LHCN-M2 (cell line): Measurements from ENCODE around the gene SLC30A3. TPM values are rescaled to one million over a fixed set of nuclear protein-coding genes. Genes with fewer than 3 reads are reported as not detected.
A peak's percentile ranks its signal among the peaks of the same experiment; 100 is the strongest.

Experiments used
- DNase-seq: peaks from one replicate; pipeline ENCODE4 v3.0.0-alpha.2; 2012; ENCODE audit warnings: low read depth
- total RNA-seq: library from RNA; depleted of rRNA; stranded (reverse); fragments of >200 nt; gene quantifications from 2 replicates; pipeline ENCODE4 v1.2.3, GENCODE V29; 2014

The SLC30A3 gene
- total RNA-seq, 1 experiment from 2014 or later, result 0.63 TPM

GRCh38 chr2:27261241-27261925 lies 1.5 kb downstream of the SLC30A3 start:
- DNase-seq, result no peak

GRCh38 chr2:27258051-27258450 lies 4.8 kb downstream of the SLC30A3 start:
- DNase-seq, result no peak

DNA sequence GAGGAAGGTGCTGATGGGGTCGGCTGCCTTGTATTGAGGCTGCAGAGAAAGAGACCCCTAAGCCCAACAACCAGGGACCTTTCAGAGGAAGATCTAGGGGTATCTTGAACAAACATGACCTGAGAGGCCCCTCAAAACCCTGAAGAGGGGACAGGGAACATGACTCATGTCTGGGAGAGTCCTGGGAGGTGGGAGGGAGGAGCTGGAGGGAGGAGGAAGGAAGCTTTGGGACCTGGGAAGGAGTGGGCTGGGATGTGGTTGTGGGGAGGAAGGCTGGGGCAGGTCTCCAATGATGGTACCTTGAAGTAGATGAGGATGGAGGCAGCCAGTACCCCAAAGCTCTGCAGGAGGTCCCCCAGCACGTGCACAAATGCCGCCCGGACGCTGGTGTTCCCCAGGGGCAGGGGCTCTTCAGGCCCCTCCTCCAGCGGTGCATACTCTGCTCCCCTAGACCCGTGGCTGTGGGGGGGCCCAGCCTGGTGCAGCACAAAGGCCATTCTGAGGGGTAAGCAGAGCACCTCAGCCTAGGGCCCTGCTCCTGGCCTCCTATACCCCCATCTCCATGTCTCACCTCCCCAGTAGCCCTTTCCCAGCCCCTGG lies 5.9 kb downstream of the SLC30A3 start:
- DNase-seq, result no peak

GRCh38 chr2:27255660-27256059 lies 7.2 kb downstream of the SLC30A3 start:
- peak; percentile 68 for DNase-seq

GRCh38 chr2:27255187-27255586 lies 7.7 kb downstream of the SLC30A3 start:
- no peak for DNase-seq

GRCh38 chr2:27251766-27252165 lies 11.1 kb downstream of the SLC30A3 start:
- no peak for DNase-seq

- DNase-seq, result no peak
Measured at GRCh38 chr2:27250652-27251379, 12.0 kb downstream of the SLC30A3 start.

- peak; percentile 18 for DNase-seq
Measured at GRCh38 chr2:27249891-27250651, 12.8 kb downstream of the SLC30A3 start.

- no peak for DNase-seq
Measured at GRCh38 chr2:27249159-27249890, 13.5 kb downstream of the SLC30A3 start.

- no peak for DNase-seq
Measured at GRCh38 chr2:27247893-27248292, 15.0 kb downstream of the SLC30A3 start.

GRCh38 chr2:27245626-27246025 lies 17.2 kb downstream of the SLC30A3 start:
- DNase-seq, result no peak

DNA sequence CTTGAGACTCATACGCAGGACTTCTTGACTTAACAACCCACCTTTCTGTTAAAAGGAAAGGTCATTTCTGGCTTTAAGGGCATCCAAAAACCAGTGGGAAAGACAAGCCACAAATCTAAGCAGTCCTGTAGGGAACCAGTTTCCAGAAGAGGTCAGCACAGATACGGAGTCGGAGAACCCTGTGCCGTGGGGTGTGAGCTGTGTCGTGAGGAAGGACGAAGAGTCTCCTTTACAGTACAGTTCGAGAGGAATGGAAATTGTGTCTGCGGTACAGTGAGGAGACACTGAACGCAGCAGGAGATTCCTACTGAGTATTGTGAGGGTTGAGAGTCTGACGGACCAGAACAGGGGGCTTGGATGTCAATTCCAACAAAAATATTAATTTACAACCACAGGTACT lies 17.7 kb downstream of the SLC30A3 start:
- no peak for DNase-seq

DNA sequence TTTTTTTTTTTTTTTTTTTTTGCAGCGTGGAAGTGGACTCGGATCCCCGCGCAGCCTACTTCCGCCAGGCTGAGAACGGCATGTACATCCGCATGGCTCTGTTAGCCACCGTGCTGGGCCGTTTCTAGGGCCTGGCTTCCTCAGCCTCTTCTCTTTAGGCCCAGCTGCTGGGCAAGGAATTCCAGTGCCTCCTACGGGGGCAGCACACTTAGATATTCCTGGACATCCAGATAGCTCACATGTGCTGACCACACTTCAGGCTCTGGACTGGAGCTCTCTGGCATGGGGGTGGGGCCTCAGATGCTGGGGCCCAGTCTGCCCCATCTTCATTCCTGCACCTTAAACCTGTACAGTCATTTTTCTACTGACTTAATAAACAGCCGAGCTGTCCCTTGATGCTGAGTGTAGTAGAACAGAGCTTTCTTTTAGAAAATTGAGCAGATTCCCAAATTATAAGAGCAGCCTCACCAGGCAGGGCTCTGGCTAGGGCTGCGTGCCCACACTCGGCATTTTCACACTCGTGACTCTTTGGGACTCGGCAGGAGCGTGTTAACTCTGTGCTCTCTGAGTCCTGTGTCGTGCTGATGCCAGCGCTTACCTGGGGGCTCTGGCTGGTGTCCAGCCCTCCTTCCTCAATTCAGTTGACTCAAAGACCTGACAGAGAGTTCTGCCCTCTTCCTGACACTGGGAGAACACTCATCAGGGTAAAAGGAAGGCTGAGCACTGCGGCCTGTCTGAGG lies 19.3 kb downstream of the SLC30A3 start:
- DNase-seq, result no peak

DNA sequence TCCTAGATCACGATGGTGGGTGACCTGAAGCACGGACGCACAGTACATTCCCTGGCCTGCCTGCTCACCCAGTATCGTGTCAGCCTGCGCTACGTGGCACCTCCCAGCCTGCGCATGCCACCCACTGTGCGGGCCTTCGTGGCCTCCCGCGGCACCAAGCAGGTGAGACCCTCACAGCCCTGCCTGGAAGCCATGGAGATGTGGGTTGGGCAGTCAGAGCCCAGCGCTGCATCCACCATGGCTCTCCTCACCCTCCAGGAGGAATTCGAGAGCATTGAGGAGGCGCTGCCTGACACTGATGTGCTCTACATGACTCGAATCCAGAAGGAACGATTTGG lies 20.3 kb downstream of the SLC30A3 start:
- DNase-seq, result no peak

DNA sequence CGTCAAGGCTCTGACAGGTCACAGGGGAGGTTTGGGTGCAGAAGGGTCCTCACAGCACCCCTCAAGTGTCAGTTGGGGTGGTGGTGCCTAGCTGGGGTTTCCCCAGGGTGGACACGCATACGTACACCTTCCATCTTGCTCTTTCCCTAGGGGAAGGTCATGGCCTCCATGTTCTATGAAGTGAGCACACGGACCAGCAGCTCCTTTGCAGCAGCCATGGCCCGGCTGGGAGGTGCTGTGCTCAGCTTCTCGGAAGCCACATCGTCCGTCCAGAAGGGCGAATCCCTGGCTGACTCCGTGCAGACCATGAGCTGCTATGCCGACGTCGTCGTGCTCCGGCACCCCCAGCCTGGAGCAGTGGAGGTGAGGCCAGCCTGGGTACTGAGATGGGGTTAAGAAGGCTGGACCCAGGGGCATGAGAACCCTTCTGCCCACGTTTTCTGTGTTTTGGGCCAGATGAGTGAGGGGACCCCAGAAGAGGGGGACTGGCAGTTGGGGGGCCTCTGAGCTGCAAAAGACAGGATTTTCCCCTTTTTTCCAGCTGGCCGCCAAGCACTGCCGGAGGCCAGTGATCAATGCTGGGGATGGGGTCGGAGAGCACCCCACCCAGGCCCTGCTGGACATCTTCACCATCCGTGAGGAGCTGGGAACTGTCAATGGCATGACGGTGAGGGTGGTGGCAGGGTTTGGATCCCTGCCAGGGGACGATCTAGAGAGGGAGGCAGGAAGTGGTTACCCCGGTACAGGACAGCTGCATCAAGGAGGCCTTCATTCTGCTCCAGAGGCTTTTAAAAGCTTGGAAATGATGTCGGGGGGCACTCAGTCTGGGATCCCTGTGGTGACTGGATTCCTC lies 20.9 kb downstream of the SLC30A3 start:
- DNase-seq, result peak; percentile 71

DNA sequence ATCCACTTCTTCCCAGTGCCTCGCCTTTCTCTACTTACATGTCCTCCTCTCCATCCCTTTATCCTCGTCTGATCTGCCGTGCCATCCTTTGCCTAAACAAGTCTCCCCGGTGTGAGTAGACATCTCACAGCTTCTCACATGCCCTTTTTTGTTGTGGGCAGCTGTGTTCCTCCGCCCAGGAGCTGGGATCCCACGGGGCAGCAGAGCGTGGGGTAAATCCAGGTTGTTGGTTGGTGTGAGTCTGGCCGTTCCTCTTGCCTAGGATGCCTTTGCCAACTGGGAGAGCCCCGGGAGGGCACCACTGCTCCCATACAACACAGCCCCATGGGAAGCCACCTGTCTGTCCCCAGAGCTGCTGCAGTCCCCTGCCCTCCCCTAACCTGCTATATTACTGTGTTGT lies 22.4 kb downstream of the SLC30A3 start:
- no peak for DNase-seq

GRCh38 chr2:27238976-27239375 lies 23.9 kb downstream of the SLC30A3 start:
- no peak for DNase-seq

GRCh38 chr2:27237341-27237945 lies 25.4 kb downstream of the SLC30A3 start:
- DNase-seq, result no peak

- DNase-seq, result no peak
Measured at GRCh38 chr2:27236626-27237025, 26.2 kb downstream of the SLC30A3 start.
